B cell (primary cell): ENCODE measurements around the gene MYOM1.

Experiments used
- EZH2 ChIP-seq: IDR thresholded peaks from 2 replicates; pipeline ENCODE4 v1.6.1; 2012; ENCODE audit warnings: borderline replicate concordance, low read depth, mild to moderate bottlenecking, moderate library complexity, low read length; ENCODE audit not compliant: insufficient read depth, poor library complexity, severe bottlenecking
- TF ChIP-seq, protein P1 (sequence below): fragments of 200-600 bp; IDR thresholded peaks from one replicate; pipeline ENCODE4 v1.8.0; 2022; ENCODE audit warnings: antibody characterized with exemption, mild to moderate bottlenecking

DNA sequence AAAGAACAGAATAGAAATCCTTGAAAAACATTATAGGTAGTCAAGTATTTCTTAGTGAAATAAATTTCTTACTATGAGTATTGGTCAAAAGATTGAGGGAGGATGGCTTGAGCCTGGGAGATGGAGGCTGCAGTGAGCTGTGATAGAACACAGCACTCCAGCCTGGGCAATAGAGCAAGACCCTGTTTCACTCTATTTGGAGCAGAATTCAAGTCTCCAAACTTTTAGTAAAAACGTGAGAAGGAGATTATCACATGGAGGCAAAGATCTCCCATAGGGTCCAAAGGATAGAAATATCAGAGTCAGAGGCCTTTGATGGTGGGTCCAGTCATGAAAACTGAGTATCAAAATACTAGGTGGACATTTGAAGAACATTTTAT lies 25.4 kb upstream of the MYOM1 start:
- TF ChIP-seq EZH2: no peak
- TF ChIP-seq, protein P1, sequence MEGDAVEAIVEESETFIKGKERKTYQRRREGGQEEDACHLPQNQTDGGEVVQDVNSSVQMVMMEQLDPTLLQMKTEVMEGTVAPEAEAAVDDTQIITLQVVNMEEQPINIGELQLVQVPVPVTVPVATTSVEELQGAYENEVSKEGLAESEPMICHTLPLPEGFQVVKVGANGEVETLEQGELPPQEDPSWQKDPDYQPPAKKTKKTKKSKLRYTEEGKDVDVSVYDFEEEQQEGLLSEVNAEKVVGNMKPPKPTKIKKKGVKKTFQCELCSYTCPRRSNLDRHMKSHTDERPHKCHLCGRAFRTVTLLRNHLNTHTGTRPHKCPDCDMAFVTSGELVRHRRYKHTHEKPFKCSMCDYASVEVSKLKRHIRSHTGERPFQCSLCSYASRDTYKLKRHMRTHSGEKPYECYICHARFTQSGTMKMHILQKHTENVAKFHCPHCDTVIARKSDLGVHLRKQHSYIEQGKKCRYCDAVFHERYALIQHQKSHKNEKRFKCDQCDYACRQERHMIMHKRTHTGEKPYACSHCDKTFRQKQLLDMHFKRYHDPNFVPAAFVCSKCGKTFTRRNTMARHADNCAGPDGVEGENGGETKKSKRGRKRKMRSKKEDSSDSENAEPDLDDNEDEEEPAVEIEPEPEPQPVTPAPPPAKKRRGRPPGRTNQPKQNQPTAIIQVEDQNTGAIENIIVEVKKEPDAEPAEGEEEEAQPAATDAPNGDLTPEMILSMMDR: no peak
